Astrocyte of the cerebellum (primary cell): Measurements from ENCODE around the gene EXOSC7.

Experiments used
- DNase-seq: peaks from one replicate; pipeline ENCODE4 v3.0.0-alpha.2; 2011; ENCODE audit warnings: low read depth
- H3K4me3 ChIP-seq: 2 replicates; pipeline ENCODE4 v1.5.1; 2011; ENCODE audit warnings: mild to moderate bottlenecking, low read depth, low read length, moderate library complexity
- CTCF ChIP-seq: IDR thresholded peaks from 2 replicates; pipeline ENCODE4 v1.5.1; 2012; ENCODE audit warnings: low read length, low read depth, moderate library complexity, mild to moderate bottlenecking; ENCODE audit errors: missing control alignments
- in situ Hi-C: cut with HindIII; loops from 2 replicates; pipeline ENCODE4 v1.10.0; 2017; ENCODE audit warnings: low sequenced_read_pairs

Gene EXOSC7

GRCh38 chr3:45012577-45012976, 36.5 kb downstream of the EXOSC7 start:
- no peak for TF ChIP-seq CTCF
- in situ Hi-C loops, result no loop called here
- no peak overlapping the region for H3K4me3 ChIP-seq
- DNase-seq, result no peak

- H3K4me3 ChIP-seq, result no peak overlapping the region
- DNase-seq, result no peak
- TF ChIP-seq CTCF, result no peak
- in situ Hi-C loops, result no loop called here
Measured at GRCh38 chr3:45016916-45017315, 40.9 kb downstream of the EXOSC7 start.

GRCh38 chr3:45017821-45018220, 41.8 kb downstream of the EXOSC7 start:
- H3K4me3 ChIP-seq, result no peak overlapping the region
- no peak for TF ChIP-seq CTCF
- in situ Hi-C loops, result no loop called here
- DNase-seq, result no peak

- in situ Hi-C loops, result no loop called here
- no peak overlapping the region for H3K4me3 ChIP-seq
- no peak for DNase-seq
- TF ChIP-seq CTCF, result no peak
Measured at GRCh38 chr3:45020534-45020933, 44.5 kb downstream of the EXOSC7 start.

- TF ChIP-seq CTCF, result no peak
- in situ Hi-C loops, result no loop called here
- no peak overlapping the region for H3K4me3 ChIP-seq
- DNase-seq, result no peak
Measured at GRCh38 chr3:45021524-45022297, 45.7 kb downstream of the EXOSC7 start.

GRCh38 chr3:45023675-45024074, 47.6 kb downstream of the EXOSC7 start:
- H3K4me3 ChIP-seq, result no peak overlapping the region
- TF ChIP-seq CTCF, result no peak
- no peak for DNase-seq
- in situ Hi-C loops, result no loop called here
